ENCODE results near the gene ZNF598.

ZNF598 gene

GRCh38 chr16:2009791-2010510, at the start of gene ZNF598:
Gene ZNF598, minus strand, starts transcription at chr16:2009821.
- DNase-seq: peak; percentile 50

- no peak for DNase-seq
Measured at GRCh38 chr16:2058872-2059271, 49.3 kb upstream of the ZNF598 start.

GRCh38 chr16:2058420-2058819, 48.8 kb upstream of the ZNF598 start:
- no peak for DNase-seq

GRCh38 chr16:2057438-2057837, 47.8 kb upstream of the ZNF598 start:
- DNase-seq: no peak

- DNase-seq: no peak
Measured at GRCh38 chr16:2056681-2057407, 47.2 kb upstream of the ZNF598 start.

GRCh38 chr16:2056077-2056476, 46.5 kb upstream of the ZNF598 start:
- no peak for DNase-seq

GRCh38 chr16:2054543-2055245, 45.1 kb upstream of the ZNF598 start:
- DNase-seq: no peak

- DNase-seq: no peak
Measured at GRCh38 chr16:2053897-2054296, 44.3 kb upstream of the ZNF598 start.

GRCh38 chr16:2053211-2053610, 43.6 kb upstream of the ZNF598 start:
- no peak for DNase-seq

GRCh38 chr16:2048116-2048543, 38.5 kb upstream of the ZNF598 start:
- DNase-seq: no peak

- peak; percentile 91 for DNase-seq
Measured at GRCh38 chr16:2047330-2048115, 37.9 kb upstream of the ZNF598 start, which contains the start of the genes NTHL1 and TSC2. Gene NTHL1, minus strand, starts transcription at chr16:2047834. Its CDS starts 11 bp downstream, at chr16:2047823. Gene TSC2, plus strand, starts transcription at chr16:2047985. Its CDS starts 631 bp downstream, at chr16:2048616.

- DNase-seq: no peak
Measured at GRCh38 chr16:2046893-2047329, 37.3 kb upstream of the ZNF598 start.

- DNase-seq: no peak
Measured at GRCh38 chr16:2045965-2046892, 36.6 kb upstream of the ZNF598 start.

GRCh38 chr16:2044541-2044940, 34.9 kb upstream of the ZNF598 start:
- DNase-seq: no peak

- DNase-seq: no peak
Measured at GRCh38 chr16:2043667-2044451, 34.2 kb upstream of the ZNF598 start.

- DNase-seq: no peak
Measured at GRCh38 chr16:2042986-2043666, 33.5 kb upstream of the ZNF598 start.

- DNase-seq: no peak
Measured at GRCh38 chr16:2042171-2042985, 32.8 kb upstream of the ZNF598 start.

- DNase-seq: no peak
Measured at GRCh38 chr16:2040787-2041522, 31.3 kb upstream of the ZNF598 start.

All from amniotic stem cell (primary cell).